AG04450 (cell line): ENCODE measurements around the gene SLIT1. TPM values are rescaled to one million over a fixed set of nuclear protein-coding genes. Genes with fewer than 3 reads are reported as not detected.

Source experiments
- CTCF ChIA-PET: fragments of 300-600, 350-600 bp; formaldehyde crosslinking; extraction: SDS; loops from one replicate; lab custom pipeline; 2022; ENCODE audit warnings: antibody characterized with exemption, inconsistent platforms; lab: Charles Lee
- POLR2A ChIA-PET: fragments of 350-600 bp; formaldehyde crosslinking; extraction: SDS; loops from one replicate; lab custom pipeline; 2021; ENCODE audit warnings: antibody characterized with exemption, inconsistent platforms; lab: Yijun Ruan, JAX
- DNase-seq: peaks from one replicate; pipeline ENCODE4 v3.0.0-alpha.2; 2011; ENCODE audit warnings: low read depth, low spot score
- H3K27ac ChIP-seq: one replicate; pipeline ENCODE4 v1.5.1; 2012; ENCODE audit warnings: low read depth, low read length, control low read depth
- H3K27me3 ChIP-seq: one replicate; pipeline ENCODE4 v1.6.0; 2012; ENCODE audit warnings: low read length; ENCODE audit not compliant: control insufficient read depth, insufficient read depth
- H3K4me3 ChIP-seq: 2 replicates; pipeline ENCODE4 v1.5.1; 2011; ENCODE audit warnings: mild to moderate bottlenecking, low read depth, low read length, control low read depth
- H3K9me3 ChIP-seq: 2 replicates; pipeline ENCODE4 v1.5.1; 2012; ENCODE audit warnings: low read length; ENCODE audit not compliant: control insufficient read depth, insufficient read depth
- polyA plus RNA-seq: library from polyadenylated mRNA; depleted of rRNA; stranded (reverse); fragments of >200 nt; gene quantifications from 2 replicates; pipeline ENCODE4 v1.2.3, GENCODE V29; 2011
- TF ChIP-seq, protein P1 (sequence below): IDR thresholded peaks from 2 replicates; pipeline ENCODE4 v1.5.1; 2011; ENCODE audit warnings: low read depth, low read length, control low read depth, inconsistent platforms

The SLIT1 gene
- polyA plus RNA-seq, 1 experiment = 0.01 TPM

DNA sequence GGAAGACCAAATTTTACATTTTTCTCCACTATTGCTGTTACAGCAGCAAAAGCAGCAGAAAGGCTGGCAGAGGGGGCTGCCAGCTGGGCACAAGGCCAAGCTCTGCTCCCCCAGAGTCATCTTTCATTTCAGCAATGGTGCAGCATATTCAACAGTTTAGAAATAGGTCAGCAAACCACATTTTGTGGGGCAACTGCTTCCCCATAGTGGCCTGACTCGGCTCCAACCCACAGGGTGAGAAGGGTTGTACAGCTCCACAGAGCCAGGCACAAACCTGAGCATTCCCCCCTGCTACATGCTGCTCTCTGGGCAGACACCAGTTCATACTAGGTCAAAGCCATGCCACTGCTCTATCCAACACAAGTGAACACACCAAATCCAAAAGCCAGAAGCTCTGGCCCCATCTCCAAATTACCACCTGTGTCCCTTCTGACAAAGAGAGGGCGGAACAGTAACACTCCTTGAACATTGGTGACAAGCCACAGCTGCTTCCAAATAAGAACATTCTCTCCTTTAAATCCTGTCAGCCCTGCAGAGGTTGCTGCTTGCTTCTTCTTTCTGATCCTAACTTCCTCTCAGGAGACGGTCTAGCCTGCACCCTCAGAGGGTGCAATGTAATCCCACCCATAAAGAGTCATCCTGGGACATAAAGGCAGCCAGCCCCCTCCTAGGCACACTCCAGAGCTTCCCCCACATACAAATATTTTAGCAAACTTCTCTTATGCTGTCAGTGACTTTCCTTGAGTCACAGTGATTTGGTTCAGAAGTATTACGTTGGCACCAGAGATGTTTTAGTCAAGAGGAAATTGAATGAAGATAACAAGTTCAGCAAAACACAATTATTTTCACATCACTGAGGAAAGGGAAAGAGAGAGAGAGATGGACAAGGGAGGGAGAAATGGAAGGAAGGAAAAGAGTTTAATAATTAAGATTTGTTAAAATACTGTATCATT is 39.0 kb upstream of the SLIT1 start:
- no peaks in the 10 kb centered on the region for H3K9me3 ChIP-seq
- H3K4me3 ChIP-seq = no peak overlapping the region
- no peak overlapping the region for H3K27ac ChIP-seq
- no peaks in the 10 kb centered on the region for H3K27me3 ChIP-seq
- ChIA-PET CTCF (interaction anchor here (0.8 to 5.6 kb wide), 4 partner anchors 10 to 152 kb away, joined by 5 to 66 read pairs (median 26); no protein-coding TSS in a partner anchor), POLR2A (no interaction called here)
- DNase-seq = no peak
- TF ChIP-seq, protein P1, sequence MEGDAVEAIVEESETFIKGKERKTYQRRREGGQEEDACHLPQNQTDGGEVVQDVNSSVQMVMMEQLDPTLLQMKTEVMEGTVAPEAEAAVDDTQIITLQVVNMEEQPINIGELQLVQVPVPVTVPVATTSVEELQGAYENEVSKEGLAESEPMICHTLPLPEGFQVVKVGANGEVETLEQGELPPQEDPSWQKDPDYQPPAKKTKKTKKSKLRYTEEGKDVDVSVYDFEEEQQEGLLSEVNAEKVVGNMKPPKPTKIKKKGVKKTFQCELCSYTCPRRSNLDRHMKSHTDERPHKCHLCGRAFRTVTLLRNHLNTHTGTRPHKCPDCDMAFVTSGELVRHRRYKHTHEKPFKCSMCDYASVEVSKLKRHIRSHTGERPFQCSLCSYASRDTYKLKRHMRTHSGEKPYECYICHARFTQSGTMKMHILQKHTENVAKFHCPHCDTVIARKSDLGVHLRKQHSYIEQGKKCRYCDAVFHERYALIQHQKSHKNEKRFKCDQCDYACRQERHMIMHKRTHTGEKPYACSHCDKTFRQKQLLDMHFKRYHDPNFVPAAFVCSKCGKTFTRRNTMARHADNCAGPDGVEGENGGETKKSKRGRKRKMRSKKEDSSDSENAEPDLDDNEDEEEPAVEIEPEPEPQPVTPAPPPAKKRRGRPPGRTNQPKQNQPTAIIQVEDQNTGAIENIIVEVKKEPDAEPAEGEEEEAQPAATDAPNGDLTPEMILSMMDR = no peak

- Histone ChIP-seq H3K4me3 (no peak overlapping the region), H3K27me3 (no peaks in the 10 kb centered on the region), H3K27ac (no peak overlapping the region), H3K9me3 (no peaks in the 10 kb centered on the region)
- POLR2A ChIA-PET = no interaction called here
- DNase-seq = no peak
- CTCF ChIA-PET = interaction anchor here (0.5 to 5.6 kb wide), 5 partner anchors 12 to 292 kb away, joined by 3 to 74 read pairs (median 6); no protein-coding TSS in a partner anchor
- TF ChIP-seq, protein P1 = no peak
Observed at GRCh38 chr10:97222326-97222961, 36.7 kb upstream of the SLIT1 start.

- ChIA-PET POLR2A (no interaction called here), CTCF (interaction anchor here (1.1 to 5.5 kb wide), 5 partner anchors 10 to 183 kb away, joined by 4 to 74 read pairs (median 6); no protein-coding TSS in a partner anchor)
- Histone ChIP-seq H3K27ac (no peak overlapping the region), H3K9me3 (no peaks in the 10 kb centered on the region), H3K4me3 (no peak overlapping the region), H3K27me3 (no peaks in the 10 kb centered on the region)
- TF ChIP-seq, protein P1 = no peak
- DNase-seq = no peak
Observed at GRCh38 chr10:97220355-97220754, 34.6 kb upstream of the SLIT1 start.

- POLR2A ChIA-PET = interaction anchor here (0.6 kb wide), 1 partner anchor 355 kb away, joined by 3 read pairs; no protein-coding TSS in a partner anchor
- CTCF ChIA-PET = interaction anchor here (0.6 to 5.5 kb wide), 12 partner anchors 7 to 226 kb away, joined by 3 to 74 read pairs (median 4); no protein-coding TSS in a partner anchor
- no peak for DNase-seq
- no peaks in the 10 kb centered on the region for H3K27me3 ChIP-seq
- TF ChIP-seq, protein P1 = no peak
- no peak overlapping the region for H3K27ac ChIP-seq
- no peak overlapping the region for H3K4me3 ChIP-seq
- H3K9me3 ChIP-seq = no peaks in the 10 kb centered on the region
Observed at GRCh38 chr10:97217299-97217698, 31.5 kb upstream of the SLIT1 start.
